Measurements from ENCODE around the gene PPIE. TPM values are rescaled to one million over a fixed set of nuclear protein-coding genes. Genes with fewer than 3 reads are reported as not detected.
A peak's percentile ranks its signal among the peaks of the same experiment; 100 is the strongest.
"Not testable (repeated sequence)": the region's sequence is repeated elsewhere in the genome, so short reads cannot be mapped to it uniquely, and the experiment has no call there.

The PPIE gene
- total RNA-seq, 4 donors from 2014 or later: 9.8 to 43.3 (median 23.5) TPM

DNA sequence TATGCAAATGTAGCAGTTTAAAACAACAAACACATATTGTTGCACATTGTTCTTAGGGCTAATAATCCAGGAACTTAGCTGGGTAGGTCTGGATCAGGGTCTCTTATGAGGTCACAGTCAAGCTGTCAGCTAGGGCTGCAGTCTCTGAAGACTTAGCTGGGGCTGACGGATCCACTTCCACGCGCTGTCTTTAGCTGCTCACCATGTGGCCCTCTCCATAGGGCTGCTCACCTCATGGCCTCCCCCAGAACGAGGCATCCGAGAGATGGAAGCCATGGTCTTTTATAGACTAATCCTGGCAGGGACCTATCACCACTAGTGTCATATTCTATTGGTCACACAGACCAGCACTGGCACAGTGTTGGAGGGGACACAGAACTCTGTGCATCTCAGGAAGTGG is 41.1 kb downstream of the PPIE start:
- Histone ChIP-seq H3K27ac (no peak overlapping the region), H3K4me3 (no peak overlapping the region), H3K4me1 (no peaks in the 10 kb centered on the region), H3K27me3 (no peaks in the 10 kb centered on the region), H3K36me3 (no peaks in the 10 kb centered on the region), H3K9me3 (no peaks in the 10 kb centered on the region)
- no peak for TF ChIP-seq POLR2A (IDR thresholded peaks at IDR 0.05)
- TF ChIP-seq, protein P1, sequence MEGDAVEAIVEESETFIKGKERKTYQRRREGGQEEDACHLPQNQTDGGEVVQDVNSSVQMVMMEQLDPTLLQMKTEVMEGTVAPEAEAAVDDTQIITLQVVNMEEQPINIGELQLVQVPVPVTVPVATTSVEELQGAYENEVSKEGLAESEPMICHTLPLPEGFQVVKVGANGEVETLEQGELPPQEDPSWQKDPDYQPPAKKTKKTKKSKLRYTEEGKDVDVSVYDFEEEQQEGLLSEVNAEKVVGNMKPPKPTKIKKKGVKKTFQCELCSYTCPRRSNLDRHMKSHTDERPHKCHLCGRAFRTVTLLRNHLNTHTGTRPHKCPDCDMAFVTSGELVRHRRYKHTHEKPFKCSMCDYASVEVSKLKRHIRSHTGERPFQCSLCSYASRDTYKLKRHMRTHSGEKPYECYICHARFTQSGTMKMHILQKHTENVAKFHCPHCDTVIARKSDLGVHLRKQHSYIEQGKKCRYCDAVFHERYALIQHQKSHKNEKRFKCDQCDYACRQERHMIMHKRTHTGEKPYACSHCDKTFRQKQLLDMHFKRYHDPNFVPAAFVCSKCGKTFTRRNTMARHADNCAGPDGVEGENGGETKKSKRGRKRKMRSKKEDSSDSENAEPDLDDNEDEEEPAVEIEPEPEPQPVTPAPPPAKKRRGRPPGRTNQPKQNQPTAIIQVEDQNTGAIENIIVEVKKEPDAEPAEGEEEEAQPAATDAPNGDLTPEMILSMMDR (IDR thresholded peaks at IDR 0.05): no peak
- no peak for TF ChIP-seq POLR2AphosphoS5 (IDR thresholded peaks at IDR 0.05)
- no peak for TF ChIP-seq EP300 (IDR thresholded peaks at IDR 0.05; ENCODE audit: low read depth)
- no peak for DNase-seq
- in situ Hi-C loops (cut with MboI; ENCODE audit: low pct_ligation_motif_present in 1 of 4, low pct_unique_long_range_greater_than_20kb in 1 of 4, low sequenced_read_pairs in 3 of 4): loop anchor here in 1 of 4 donors (10.0 kb wide), 1 partner anchor 285 kb away; the partner anchor contains the start of gene BMP8A
- intact Hi-C loops (cut with DNase I; ENCODE audit: low total_unique reads): no loop called here
- 96% methylated on average over 5 of the region's 5 CpGs for WGBS, 2 donors (ENCODE audit: low coverage in 1 of 2)

DNA sequence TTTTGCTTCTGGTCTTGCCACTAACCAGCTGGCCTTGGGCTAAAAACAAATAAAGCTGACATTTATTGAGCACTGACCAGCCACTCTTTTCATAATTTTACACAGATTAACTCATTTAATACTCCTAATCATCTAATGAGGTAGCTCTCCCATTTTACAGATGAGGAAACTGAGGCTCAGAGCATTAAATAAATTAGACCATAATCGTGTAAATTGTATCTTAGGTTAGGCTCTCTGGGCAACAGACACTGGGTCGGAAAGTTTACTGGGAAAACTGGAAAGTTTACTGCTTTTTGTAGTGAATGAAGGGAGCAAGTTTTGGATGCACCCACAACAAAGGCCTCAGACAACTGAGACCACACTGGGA is 42.6 kb downstream of the PPIE start:
- WGBS, 2 donors (ENCODE audit: low coverage in 1 of 2): 83 to 93% methylated on average over 1 to 2 of the region's 2 CpGs
- H3K27me3 ChIP-seq: no peaks in the 10 kb centered on the region
- intact Hi-C loops (cut with DNase I; ENCODE audit: low total_unique reads) (no loop called here), in situ Hi-C loops (cut with MboI; ENCODE audit: low pct_ligation_motif_present in 1 of 4, low pct_unique_long_range_greater_than_20kb in 1 of 4, low sequenced_read_pairs in 3 of 4) (loop anchor here in 1 of 4 donors (10.0 kb wide), 1 partner anchor 287 kb away; the partner anchor contains the start of gene BMP8A)
- H3K4me1 ChIP-seq: no peaks in the 10 kb centered on the region
- H3K36me3 ChIP-seq: no peaks in the 10 kb centered on the region
- H3K4me3 ChIP-seq: no peak overlapping the region
- DNase-seq: no peak
- TF ChIP-seq POLR2A (IDR thresholded peaks at IDR 0.05) (no peak), POLR2AphosphoS5 (IDR thresholded peaks at IDR 0.05) (no peak), EP300 (IDR thresholded peaks at IDR 0.05; ENCODE audit: low read depth) (no peak)
- TF ChIP-seq, protein P1 (IDR thresholded peaks at IDR 0.05): no peak
- no peak overlapping the region for H3K27ac ChIP-seq
- no peaks in the 10 kb centered on the region for H3K9me3 ChIP-seq

DNA sequence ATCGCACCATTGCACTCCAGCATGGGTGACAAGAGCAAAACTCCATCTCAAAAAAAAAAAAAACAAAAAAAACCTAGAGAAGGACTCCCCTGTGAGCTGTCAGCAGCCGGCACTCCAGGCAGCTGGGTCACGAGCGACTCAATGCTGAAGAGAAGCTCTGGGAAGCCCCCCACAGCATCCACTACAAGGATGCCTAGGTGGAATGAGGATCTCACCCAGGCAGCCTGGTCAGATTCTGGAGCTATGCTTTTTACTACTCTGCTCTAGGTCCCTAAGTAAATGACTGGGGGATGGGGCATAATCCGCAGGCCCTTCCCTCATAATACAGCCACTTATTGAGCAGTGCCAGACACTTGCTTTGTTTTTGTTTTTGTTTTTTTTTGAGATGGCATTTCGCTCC is 43.4 kb downstream of the PPIE start:
- Histone ChIP-seq H3K4me3 (no peak overlapping the region), H3K4me1 (no peaks in the 10 kb centered on the region), H3K36me3 (no peaks in the 10 kb centered on the region), H3K27ac (no peak overlapping the region), H3K27me3 (peaks cover 4% of the 10 kb centered on the region), H3K9me3 (no peaks in the 10 kb centered on the region)
- intact Hi-C loops (cut with DNase I; ENCODE audit: low total_unique reads) (no loop called here), in situ Hi-C loops (cut with MboI; ENCODE audit: low pct_ligation_motif_present in 1 of 4, low pct_unique_long_range_greater_than_20kb in 1 of 4, low sequenced_read_pairs in 3 of 4) (loop anchor here in 1 of 4 donors (10.0 kb wide), 1 partner anchor 287 kb away; the partner anchor contains the start of gene BMP8A)
- TF ChIP-seq POLR2A (IDR thresholded peaks at IDR 0.05) (no peak), EP300 (IDR thresholded peaks at IDR 0.05; ENCODE audit: low read depth) (no peak), POLR2AphosphoS5 (IDR thresholded peaks at IDR 0.05) (no peak)
- TF ChIP-seq, protein P1 (IDR thresholded peaks at IDR 0.05): no peak
- WGBS, 2 donors (ENCODE audit: low coverage in 1 of 2): 86 to 93% methylated on average over 5 to 6 of the region's 6 CpGs
- DNase-seq: no peak

DNA sequence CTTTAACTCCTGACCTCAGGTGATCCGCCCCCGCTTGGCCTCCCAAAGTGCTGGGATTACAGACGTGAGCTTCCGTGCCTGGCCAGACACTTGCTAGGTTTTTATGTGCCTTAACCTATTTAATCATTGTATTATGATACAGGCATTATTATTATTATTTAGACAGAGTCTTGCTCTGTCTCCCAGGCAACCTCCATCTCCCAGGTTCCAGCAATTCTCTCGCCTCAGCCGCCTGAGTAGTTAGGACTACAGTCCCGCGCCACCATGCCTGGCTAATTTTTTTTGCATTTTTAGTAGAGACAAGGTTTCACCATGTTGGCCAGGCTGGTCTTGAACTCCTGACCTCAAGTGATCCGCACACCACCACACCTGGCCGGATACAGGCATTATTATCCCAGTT is 44.0 kb downstream of the PPIE start:
- H3K4me1 ChIP-seq; H3K27ac ChIP-seq; DNase-seq; intact Hi-C loops (cut with DNase I; ENCODE audit: low total_unique reads); H3K36me3 ChIP-seq; H3K4me3 ChIP-seq; H3K27me3 ChIP-seq; H3K9me3 ChIP-seq: not testable (repeated sequence)
- WGBS, 2 donors (ENCODE audit: low coverage in 1 of 2): 91 to 95% methylated on average over 4 to 10 of the region's 10 CpGs
- in situ Hi-C loops (cut with MboI; ENCODE audit: low pct_ligation_motif_present in 1 of 4, low pct_unique_long_range_greater_than_20kb in 1 of 4, low sequenced_read_pairs in 3 of 4): loop anchor here in 1 of 4 donors (10.0 kb wide), 1 partner anchor 288 kb away; the partner anchor contains the start of gene BMP8A

DNA sequence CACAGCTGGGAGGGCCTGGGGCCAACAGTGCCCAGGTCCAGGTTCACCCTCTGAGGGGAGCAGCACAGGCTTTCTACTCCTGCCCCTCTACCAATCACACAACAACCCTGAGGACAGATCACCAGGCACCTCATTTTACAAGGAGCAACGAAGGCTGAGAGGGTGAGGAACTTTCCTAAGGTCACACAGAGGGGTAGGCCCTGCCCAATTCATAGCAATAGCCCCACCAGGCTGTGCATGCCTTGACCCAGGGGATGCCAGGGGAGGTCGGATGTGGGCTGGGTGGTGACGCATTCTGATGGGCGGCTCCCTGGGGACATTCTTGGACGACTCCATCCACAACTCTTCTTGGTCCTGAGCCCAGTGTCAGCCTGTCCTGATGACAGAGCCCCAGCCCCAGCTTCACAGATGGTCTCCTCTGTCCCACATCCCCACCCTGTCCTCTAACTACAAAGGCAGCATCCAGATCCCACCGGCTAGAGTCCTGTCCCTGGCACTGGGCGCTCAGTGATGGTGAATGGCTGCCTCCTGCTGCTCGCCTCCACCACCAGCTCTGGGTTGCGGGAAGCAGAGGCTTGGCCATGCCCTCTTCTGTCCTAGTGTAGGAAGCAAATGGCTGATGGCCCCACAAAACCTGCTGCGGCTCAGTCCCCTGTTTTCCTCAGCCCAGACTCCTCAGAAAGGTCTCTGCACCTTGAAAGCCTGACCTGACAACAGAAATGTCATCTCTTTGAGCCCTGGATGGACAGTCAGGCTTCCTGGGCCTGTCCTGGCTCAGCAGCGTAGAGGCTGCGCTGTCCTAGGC is 47.8 kb downstream of the PPIE start:
- peaks cover 0 to 14% (median 6%) of the 10 kb centered on the region in 4 donors for H3K4me1 ChIP-seq
- H3K9me3 ChIP-seq; H3K4me3 ChIP-seq; intact Hi-C loops (cut with DNase I; ENCODE audit: low total_unique reads); DNase-seq; H3K36me3 ChIP-seq: not testable (repeated sequence)
- H3K27ac ChIP-seq: peak overlapping the region in 1 of 4 donors; percentile 25
- in situ Hi-C loops (cut with MboI; ENCODE audit: low pct_ligation_motif_present in 1 of 4, low pct_unique_long_range_greater_than_20kb in 1 of 4, low sequenced_read_pairs in 3 of 4): loop anchor here in 1 of 4 donors (10.0 kb wide), 1 partner anchor 292 kb away; the partner anchor contains the start of gene BMP8A
- peaks cover 29% of the 10 kb centered on the region for H3K27me3 ChIP-seq
- WGBS, 2 donors (ENCODE audit: low coverage in 1 of 2): 90% methylated on average over 8 of the region's 12 CpGs; no CpG with 5 or more reads in 1 of the 2 donors

DNA sequence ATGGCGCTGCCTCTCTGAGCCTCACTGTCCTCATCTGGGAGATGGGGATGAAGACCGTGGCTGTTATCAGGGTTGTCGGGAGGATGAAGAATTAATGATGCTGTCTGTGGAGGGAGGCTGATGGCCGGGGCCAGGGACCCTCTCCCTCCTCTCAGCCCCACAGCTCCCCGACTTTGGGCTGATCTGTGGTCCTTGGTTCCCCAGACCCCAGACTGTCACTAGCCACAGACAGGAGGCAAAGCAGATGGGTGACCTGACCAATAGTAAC is 48.4 kb downstream of the PPIE start:
- H3K9me3 ChIP-seq; H3K36me3 ChIP-seq; H3K27ac ChIP-seq; intact Hi-C loops (cut with DNase I; ENCODE audit: low total_unique reads); DNase-seq: not testable (repeated sequence)
- H3K27me3 ChIP-seq: peaks cover 29% of the 10 kb centered on the region
- in situ Hi-C loops (cut with MboI; ENCODE audit: low pct_ligation_motif_present in 1 of 4, low pct_unique_long_range_greater_than_20kb in 1 of 4, low sequenced_read_pairs in 3 of 4): loop anchor here in 1 of 4 donors (10.0 kb wide), 1 partner anchor 292 kb away; the partner anchor contains the start of gene BMP8A
- H3K4me3 ChIP-seq: peak overlapping the region in 1 of 4 donors; percentile 58
- WGBS, 2 donors (ENCODE audit: low coverage in 1 of 2): 93% methylated on average over 3 of the region's 5 CpGs; no CpG with 5 or more reads in 1 of the 2 donors
- H3K4me1 ChIP-seq: peaks cover 0 to 14% (median 6%) of the 10 kb centered on the region in 4 donors

Data from transverse colon (tissue), 4 donors.